ENCODE data around the gene SLC25A22.
A peak's percentile ranks its signal among the peaks of the same experiment; 100 is the strongest.

SLC25A22 gene

DNA sequence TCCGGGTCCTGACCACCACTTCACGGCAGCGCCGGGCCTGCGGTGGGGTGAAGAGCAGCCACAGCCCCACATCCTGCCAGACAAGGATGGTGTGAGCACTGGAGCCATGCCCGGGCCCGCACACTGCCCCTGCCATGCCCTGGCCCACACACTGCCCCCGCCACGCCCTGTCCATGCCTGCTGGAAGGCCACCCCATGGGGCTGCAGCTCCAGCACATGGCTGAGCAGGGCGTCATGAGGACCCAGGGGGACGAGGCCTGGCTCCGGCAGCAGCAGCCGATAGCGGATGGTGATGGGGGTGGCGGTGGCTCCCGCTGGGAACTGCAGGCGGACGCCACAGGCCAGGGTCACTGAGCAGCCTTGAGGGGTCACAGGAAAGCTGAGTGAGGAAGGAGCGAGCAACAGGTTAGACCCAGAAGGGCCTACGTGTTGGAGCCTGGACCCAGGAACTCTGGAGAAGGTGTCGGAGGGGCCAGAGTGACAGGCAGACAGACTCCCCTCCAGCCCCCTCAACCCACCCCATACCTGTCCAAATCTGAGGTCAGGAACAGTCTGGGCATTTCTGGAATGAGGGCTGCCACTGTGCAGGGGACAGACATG lies 4.0 kb upstream of the SLC25A22 start:
- no peak for DNase-seq

GRCh38 chr11:801097-801780 lies 3.2 kb upstream of the SLC25A22 start:
- DNase-seq, result no peak

DNA sequence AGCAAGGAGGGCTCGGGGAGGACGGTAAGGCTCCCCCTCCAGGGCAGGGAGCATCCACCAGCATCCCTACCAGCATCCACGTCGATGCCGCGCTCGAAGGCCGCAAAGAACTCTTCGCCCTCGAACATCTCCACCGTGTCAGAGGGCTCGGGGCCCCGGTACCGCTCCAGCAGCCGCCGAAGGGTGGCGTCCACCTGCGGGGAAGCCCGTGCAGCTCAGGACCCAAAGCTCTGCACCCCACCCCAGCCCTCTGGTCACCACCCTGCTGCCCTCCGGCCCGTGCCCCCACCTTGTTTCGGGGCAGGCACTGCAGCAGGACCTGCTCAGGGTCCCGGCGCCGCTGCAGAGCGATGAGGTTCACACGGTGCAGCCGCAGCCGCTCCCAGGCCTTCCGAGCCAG lies 2.4 kb upstream of the SLC25A22 start:
- no peak for DNase-seq

- DNase-seq, result no peak
These were observed 1.7 kb upstream of the SLC25A22 start for GRCh38 chr11:799641-800316.

DNA sequence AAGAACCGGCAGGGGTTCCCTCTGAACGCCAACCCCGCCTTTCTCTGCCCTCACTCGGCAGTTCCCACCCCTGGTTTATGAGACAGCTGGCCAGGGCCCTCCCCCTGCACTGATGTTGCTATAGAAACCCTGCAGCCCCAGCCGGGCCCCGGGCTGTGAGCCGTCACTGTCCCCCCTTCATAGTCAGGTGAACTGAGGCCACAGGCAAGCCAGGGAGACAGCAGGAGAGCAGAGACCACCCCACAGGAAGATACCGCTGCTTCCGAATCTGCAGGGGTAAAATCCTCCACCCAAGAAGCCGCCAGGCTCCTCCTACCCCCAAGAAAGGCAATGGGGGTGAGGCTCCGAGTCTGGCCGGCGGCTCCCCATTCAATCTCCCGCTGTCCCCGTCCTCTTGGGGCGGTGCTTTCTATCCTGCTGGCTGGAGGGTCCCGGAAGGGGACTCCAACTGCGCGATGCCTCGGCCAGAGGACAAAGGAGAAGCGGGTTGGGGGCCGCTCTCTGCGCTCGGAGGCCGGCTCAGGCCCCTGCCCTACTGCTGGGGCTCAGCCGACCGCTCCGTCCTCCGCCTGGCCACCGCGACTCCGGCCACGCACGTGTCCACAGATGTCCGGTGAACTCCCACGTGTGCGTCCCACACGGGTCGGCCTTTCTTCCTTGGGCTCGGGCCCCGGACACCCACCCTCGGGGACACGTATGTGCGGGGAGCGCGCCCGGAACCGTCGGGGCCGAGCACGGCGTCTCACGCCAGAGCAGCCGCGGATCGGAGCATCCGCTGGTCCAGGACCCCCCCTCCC lies 587 bp downstream of the SLC25A22 start:
- peak; percentile 83 for DNase-seq

DNA sequence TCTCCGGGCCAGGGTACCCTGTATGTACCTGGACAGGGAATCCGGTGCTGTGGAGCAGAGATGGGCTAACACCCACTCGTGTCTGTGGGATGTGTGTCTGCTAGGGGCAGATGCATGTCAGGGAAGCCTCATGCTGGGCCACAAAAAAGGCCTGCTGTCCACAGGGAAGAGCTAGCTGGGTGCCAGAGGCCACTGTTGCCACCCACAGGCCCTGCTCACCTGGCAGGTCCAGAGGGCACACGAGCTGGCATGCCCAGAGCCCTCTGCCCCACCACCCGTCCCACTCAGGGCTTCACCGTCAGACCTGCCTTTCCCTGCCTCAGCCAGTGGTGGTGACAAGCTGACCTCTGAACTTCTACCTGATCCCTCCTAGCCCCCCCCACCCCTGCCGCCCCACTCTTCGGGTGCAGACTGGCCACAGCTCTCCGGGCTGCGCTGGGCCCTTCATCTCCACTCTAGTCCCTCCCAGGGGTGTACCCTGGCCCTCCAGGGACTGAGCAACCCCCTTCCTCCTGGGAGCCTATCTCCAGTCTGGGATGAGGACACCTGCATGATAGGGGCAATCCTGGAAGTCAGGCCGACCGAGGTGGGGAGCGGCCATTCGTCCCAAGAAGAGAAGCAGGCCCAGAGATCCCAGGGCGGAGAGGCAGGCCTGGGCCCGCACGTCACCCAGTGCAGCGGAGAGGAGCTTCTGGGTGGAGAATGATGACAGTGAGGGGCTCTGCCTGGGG lies 1.4 kb downstream of the SLC25A22 start:
- no peak for DNase-seq

DNA sequence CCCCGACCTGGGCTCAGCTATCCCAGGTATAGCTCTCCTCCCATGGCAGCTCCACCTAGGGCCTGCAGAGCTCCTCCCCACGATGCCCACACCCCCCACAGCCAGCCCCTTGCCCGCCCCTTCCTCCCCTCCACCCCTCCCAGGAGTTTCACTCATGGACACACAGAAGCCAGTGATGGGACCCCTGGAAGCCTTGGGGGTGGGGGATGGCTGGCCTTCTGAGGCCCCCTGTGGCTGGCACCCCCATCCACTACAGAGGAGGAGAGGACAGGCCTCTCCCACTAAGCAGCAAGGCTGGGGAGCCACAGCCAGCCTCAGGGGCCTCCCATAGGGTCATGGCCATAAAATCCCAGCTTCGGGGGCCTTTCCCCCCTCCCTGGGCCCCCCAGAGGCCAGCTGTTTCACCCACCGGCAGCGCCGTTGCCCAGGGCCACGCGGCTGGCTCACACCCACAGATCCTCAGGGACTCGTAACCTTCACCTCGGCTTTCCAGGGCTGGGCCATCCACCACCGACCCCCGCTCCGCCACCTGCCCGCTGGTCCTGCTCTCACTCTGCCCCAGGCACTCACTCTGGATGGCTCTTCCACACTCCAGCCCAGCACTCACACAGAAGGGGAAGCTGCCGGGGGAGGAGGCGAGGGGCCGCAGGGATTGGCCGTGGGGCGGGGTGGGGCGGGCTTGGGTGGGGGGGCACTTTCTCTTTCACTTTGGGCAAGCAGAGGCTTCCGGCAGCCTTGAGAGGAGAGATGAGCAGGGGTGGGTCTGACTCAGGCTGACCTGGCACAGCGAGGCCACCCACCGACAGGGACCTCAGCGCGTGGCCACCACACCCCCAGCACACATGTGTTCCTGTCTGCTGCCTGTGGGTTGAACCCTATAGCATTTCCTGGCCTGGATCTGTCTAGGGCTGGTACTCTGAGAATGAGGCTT lies 2.2 kb downstream of the SLC25A22 start:
- peak; percentile 90 for DNase-seq

- DNase-seq, result no peak
These were observed 3.1 kb downstream of the SLC25A22 start for GRCh38 chr11:794766-795633.

DNA sequence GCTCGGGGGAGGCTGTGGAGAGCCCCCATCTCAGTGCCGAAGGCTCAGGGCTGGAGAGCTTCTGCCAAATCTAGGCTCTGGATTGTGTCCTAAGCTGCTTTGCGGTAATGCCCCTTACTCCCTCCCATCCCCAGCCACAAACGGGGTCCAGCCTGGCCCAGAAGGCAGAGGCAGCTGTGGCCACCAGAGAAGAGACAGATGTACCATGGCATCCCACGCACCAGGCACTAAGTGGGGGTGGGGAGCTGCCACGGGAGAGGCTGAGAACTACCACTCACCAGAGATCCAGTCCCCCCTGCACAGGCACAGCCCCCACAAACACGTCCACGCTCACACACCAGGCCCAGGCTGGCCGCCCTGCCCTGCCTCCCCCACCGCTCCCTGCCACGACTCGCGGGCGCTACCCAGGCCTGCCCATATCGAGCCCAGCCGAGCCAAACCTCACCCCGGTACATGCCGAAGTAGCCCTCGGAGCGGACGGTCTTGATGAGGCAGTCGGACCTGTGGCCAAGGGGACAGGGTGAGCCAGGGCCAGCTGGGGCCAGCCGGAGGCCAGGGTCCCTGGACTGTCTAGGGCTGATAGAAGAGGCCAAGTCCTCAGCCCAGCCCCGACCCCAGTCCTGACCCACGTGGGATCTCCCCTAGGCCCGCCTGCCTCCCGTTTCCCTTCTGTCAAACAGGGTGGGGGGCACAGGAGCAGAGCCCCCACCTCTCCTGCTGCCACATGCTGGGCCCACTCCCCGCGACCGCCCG lies 3.9 kb downstream of the SLC25A22 start:
- DNase-seq, result no peak

- DNase-seq, result no peak
These were observed 4.5 kb downstream of the SLC25A22 start for GRCh38 chr11:793556-793955.

DNA sequence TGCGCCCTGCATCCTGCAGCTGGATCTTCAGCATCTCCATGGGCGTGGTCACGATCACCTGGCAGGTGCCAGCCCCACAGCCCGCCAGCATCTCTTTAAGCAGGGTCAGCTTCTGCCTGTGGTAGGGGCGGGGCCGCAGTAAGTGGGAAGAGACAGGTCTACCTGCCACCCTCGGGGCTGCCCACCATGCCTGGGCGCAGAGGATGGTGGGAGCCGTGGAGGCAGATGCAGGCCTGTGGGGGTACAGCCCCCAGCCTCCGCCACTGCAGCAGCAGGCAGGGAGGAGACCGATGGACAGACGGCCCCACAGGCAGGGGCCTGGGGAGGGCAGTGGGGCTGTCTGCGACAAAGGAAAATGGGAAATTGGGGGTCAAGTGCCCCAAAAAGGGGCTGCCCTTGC lies 5.2 kb downstream of the SLC25A22 start:
- DNase-seq, result no peak

DNA sequence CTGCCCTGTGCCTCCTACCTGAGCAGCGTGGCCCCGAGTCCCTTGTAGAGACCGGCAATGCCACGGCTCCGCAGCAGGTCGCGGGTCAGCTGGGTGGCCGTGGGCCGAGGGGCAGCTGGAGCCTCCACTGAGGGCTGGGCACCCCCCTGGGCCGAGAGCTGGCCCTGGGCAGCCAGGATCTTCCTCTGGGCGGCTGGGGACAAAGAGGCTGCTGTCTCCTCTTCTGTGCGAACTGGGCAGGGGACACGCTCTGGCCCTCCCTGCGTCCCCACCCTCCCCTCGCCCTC lies 5.6 kb downstream of the SLC25A22 start:
- no peak for DNase-seq

GRCh38 chr11:791658-792534 lies 6.2 kb downstream of the SLC25A22 start:
- no peak for DNase-seq

GRCh38 chr11:790721-791564 lies 7.1 kb downstream of the SLC25A22 start:
- no peak for DNase-seq

DNA sequence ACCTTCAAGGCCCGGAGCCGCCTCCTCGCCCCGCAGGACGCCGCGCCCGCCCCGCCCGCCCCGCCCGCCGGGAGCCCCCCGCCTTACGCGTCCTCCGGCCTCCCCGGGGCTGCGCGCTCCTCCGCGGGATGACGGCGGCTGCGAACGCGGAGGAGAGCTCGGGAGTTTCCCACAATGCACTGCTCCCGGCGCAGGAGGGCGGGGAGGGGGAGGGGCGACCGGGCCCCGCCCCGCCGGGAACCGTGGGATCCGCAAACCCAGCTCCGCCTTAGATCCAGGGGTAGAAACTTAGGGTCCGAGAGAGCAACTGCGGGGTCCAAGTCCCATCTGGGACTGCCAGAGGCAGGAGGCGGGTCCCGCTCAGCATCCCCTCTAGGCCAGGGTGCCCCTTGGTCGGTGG lies 8.1 kb downstream of the SLC25A22 start, which contains the start of gene CEND1:
TSS of gene CEND1 (minus strand) at position 148 of the 400 bp plus-strand sequence. CDS start 1,514 bp downstream, outside the sequence.
- peak; percentile 69 for DNase-seq

- DNase-seq, result no peak
These were observed 8.8 kb downstream of the SLC25A22 start for GRCh38 chr11:788953-789940.

Measured in activated CD4-positive, alpha-beta T cell treated with anti-CD3 and anti-CD28 coated beads for 48 hours (primary cell).